Activated CD4-positive, alpha-beta memory T cell treated with anti-CD3 and anti-CD28 coated beads, Interleukin-2, amount 10 ng/mL, durations not matched to agents 7 days and 5 days (primary cell): ENCODE results near the gene ZCCHC18. TPM values are rescaled to one million over a fixed set of nuclear protein-coding genes. Genes with fewer than 3 reads are reported as not detected.
"Not testable (repeated sequence)": the region's sequence is repeated elsewhere in the genome, so short reads cannot be mapped to it uniquely, and the experiment has no call there.

Experiments
- CTCF ChIA-PET: fragments of 350-600 bp; sonication (Branson Sonifier 250); formaldehyde crosslinking; loops from one replicate; lab custom pipeline; 2021; ENCODE audit warnings: antibody characterized with exemption, inconsistent platforms; lab: Charles Lee
- POLR2A ChIA-PET: fragments of 350-600 bp; sonication (Branson Sonifier 250); formaldehyde crosslinking; loops from one replicate; lab custom pipeline; 2021; ENCODE audit warnings: antibody characterized with exemption; lab: Charles Lee
- DNase-seq: peaks from one replicate; pipeline ENCODE4 v3.0.0-alpha.2; 2020
- H3K27ac Mint-ChIP-seq: one replicate; pipeline ENCODE4 v1.8.0; 2021; ENCODE audit warnings: mild to moderate bottlenecking, mixed read lengths
- H3K27me3 Mint-ChIP-seq: one replicate; pipeline ENCODE4 v1.8.0; 2021; ENCODE audit warnings: mixed read lengths
- H3K36me3 Mint-ChIP-seq: one replicate; pipeline ENCODE4 v1.8.0; 2021; ENCODE audit warnings: low read depth, mixed read lengths
- H3K4me1 Mint-ChIP-seq: one replicate; pipeline ENCODE4 v1.8.0; 2021; ENCODE audit warnings: mixed read lengths
- H3K4me3 Mint-ChIP-seq: one replicate; pipeline ENCODE4 v1.8.0; 2021; ENCODE audit warnings: mild to moderate bottlenecking, mixed read lengths
- H3K9me3 Mint-ChIP-seq: one replicate; pipeline ENCODE4 v1.8.0; 2021; ENCODE audit warnings: mixed read lengths
- total RNA-seq, 2 experiments: library from RNA; stranded (reverse); gene quantifications; one replicate each; pipeline ENCODE4 v1.2.3, GENCODE V29; 2021

Gene ZCCHC18
- total RNA-seq, 2 experiments from 2014 or later, result 1.6 to 2.8 TPM

- Mint-ChIP-seq H3K27ac (peak overlapping the region; percentile 49), H3K27me3 (no peaks in the 10 kb centered on the region), H3K9me3 (no peaks in the 10 kb centered on the region), H3K4me1 (peaks cover 39% of the 10 kb centered on the region), H3K36me3 (no peaks in the 10 kb centered on the region), H3K4me3 (no peak overlapping the region)
- ChIA-PET POLR2A (interaction anchor here (1.1 kb wide), 1 partner anchor 48 kb away, joined by 3 read pairs; no protein-coding TSS in a partner anchor), CTCF (interaction anchor here (0.8 to 2.2 kb wide), 2 partner anchors 8 to 10 kb away, joined by 3 to 5 read pairs; no protein-coding TSS in a partner anchor)
- DNase-seq, result no peak
Measured at GRCh38 chrX:104108955-104109354, 3.4 kb upstream of the ZCCHC18 start.

- Mint-ChIP-seq H3K4me3 (peak overlapping the region; percentile 60), H3K4me1 (peaks cover 39% of the 10 kb centered on the region), H3K27ac (peak overlapping the region; percentile 82)
- DNase-seq, H3K27me3 Mint-ChIP-seq, H3K9me3 Mint-ChIP-seq, H3K36me3 Mint-ChIP-seq: not testable (repeated sequence)
- CTCF ChIA-PET, result interaction anchor here (0.6 to 2.2 kb wide), 6 partner anchors 9 to 422 kb away, joined by 3 to 5 read pairs (median 4); no protein-coding TSS in a partner anchor
- POLR2A ChIA-PET, result interaction anchor here (1.0 kb wide), 1 partner anchor 46 kb away, joined by 4 read pairs; no protein-coding TSS in a partner anchor
Measured at GRCh38 chrX:104110491-104111240, 1.7 kb upstream of the ZCCHC18 start.

- no peaks in the 10 kb centered on the region for H3K36me3 Mint-ChIP-seq
- POLR2A ChIA-PET, result interaction anchor here (0.6 to 2.2 kb wide), 5 partner anchors 9 to 195 kb away, joined by 3 to 9 read pairs (median 7); partner anchors contain the start of gene SLC25A53
- H3K4me3 Mint-ChIP-seq, result peak overlapping the region; percentile 77
- DNase-seq, result peak; percentile 61
- peaks cover 52% of the 10 kb centered on the region for H3K4me1 Mint-ChIP-seq
- no peak overlapping the region for H3K27ac Mint-ChIP-seq
- no peaks in the 10 kb centered on the region for H3K9me3 Mint-ChIP-seq
- peaks cover 3% of the 10 kb centered on the region for H3K27me3 Mint-ChIP-seq
- CTCF ChIA-PET, result interaction anchor here (0.8 to 2.3 kb wide), 8 partner anchors 8 to 268 kb away, joined by 3 to 26 read pairs (median 6); partner anchors contain the start of gene SLC25A53
Measured at GRCh38 chrX:104113222-104113965, 1.1 kb downstream of the ZCCHC18 start.

GRCh38 chrX:104117759-104118158 is 5.4 kb downstream of the ZCCHC18 start:
- POLR2A ChIA-PET, result no interaction called here
- CTCF ChIA-PET, result no interaction called here
- DNase-seq, result no peak
- H3K4me1 Mint-ChIP-seq, result peaks cover 30% of the 10 kb centered on the region
- H3K27ac Mint-ChIP-seq, result no peak overlapping the region
- H3K27me3 Mint-ChIP-seq, result peaks cover 3% of the 10 kb centered on the region
- H3K9me3 Mint-ChIP-seq, result no peaks in the 10 kb centered on the region
- no peak overlapping the region for H3K4me3 Mint-ChIP-seq
- H3K36me3 Mint-ChIP-seq, result no peaks in the 10 kb centered on the region

GRCh38 chrX:104118765-104119164 is 6.4 kb downstream of the ZCCHC18 start:
- Mint-ChIP-seq H3K27ac (no peak overlapping the region), H3K27me3 (peaks cover 3% of the 10 kb centered on the region), H3K36me3 (no peaks in the 10 kb centered on the region), H3K9me3 (no peaks in the 10 kb centered on the region), H3K4me1 (peaks cover 32% of the 10 kb centered on the region), H3K4me3 (no peak overlapping the region)
- CTCF ChIA-PET, result interaction anchor here (1.1 kb wide), 1 partner anchor 9 kb away, joined by 3 read pairs; no protein-coding TSS in a partner anchor
- POLR2A ChIA-PET, result no interaction called here
- DNase-seq, result no peak

- H3K36me3 Mint-ChIP-seq, result no peaks in the 10 kb centered on the region
- ChIA-PET CTCF (interaction anchor here (0.9 kb wide), 1 partner anchor 10 kb away, joined by 8 read pairs; the partner anchor contains the start of gene ZCCHC18), POLR2A (interaction anchor here (0.8 to 1.3 kb wide), 4 partner anchors 10 to 278 kb away, joined by 3 to 8 read pairs (median 5); partner anchors contain the start of genes FAM199X and SLC25A53)
- no peaks in the 10 kb centered on the region for H3K27me3 Mint-ChIP-seq
- no peak for DNase-seq
- H3K4me3 Mint-ChIP-seq, result no peak overlapping the region
- H3K9me3 Mint-ChIP-seq, result no peaks in the 10 kb centered on the region
- peaks cover 25% of the 10 kb centered on the region for H3K4me1 Mint-ChIP-seq
- peak overlapping the region; percentile 49 for H3K27ac Mint-ChIP-seq
Measured at GRCh38 chrX:104122829-104123228, 10.5 kb downstream of the ZCCHC18 start.

- DNase-seq, result no peak
- CTCF ChIA-PET, result interaction anchor here (1.9 kb wide), 1 partner anchor 14 kb away, joined by 5 read pairs; no protein-coding TSS in a partner anchor
- H3K27me3 Mint-ChIP-seq, result no peaks in the 10 kb centered on the region
- no peaks in the 10 kb centered on the region for H3K9me3 Mint-ChIP-seq
- no peak overlapping the region for H3K27ac Mint-ChIP-seq
- POLR2A ChIA-PET, result no interaction called here
- no peaks in the 10 kb centered on the region for H3K36me3 Mint-ChIP-seq
- peaks cover 13% of the 10 kb centered on the region for H3K4me1 Mint-ChIP-seq
- H3K4me3 Mint-ChIP-seq, result no peak overlapping the region
Measured at GRCh38 chrX:104126856-104127255, 14.5 kb downstream of the ZCCHC18 start.

GRCh38 chrX:104130808-104131207 is 18.5 kb downstream of the ZCCHC18 start:
- peaks cover 15% of the 10 kb centered on the region for H3K4me1 Mint-ChIP-seq
- H3K27me3 Mint-ChIP-seq, result no peaks in the 10 kb centered on the region
- no peaks in the 10 kb centered on the region for H3K36me3 Mint-ChIP-seq
- DNase-seq, result no peak
- CTCF ChIA-PET, result no interaction called here
- POLR2A ChIA-PET, result no interaction called here
- no peak overlapping the region for H3K27ac Mint-ChIP-seq
- no peak overlapping the region for H3K4me3 Mint-ChIP-seq
- no peaks in the 10 kb centered on the region for H3K9me3 Mint-ChIP-seq

GRCh38 chrX:104134583-104135261 is 22.4 kb downstream of the ZCCHC18 start:
- no peaks in the 10 kb centered on the region for H3K9me3 Mint-ChIP-seq
- ChIA-PET POLR2A (no interaction called here), CTCF (no interaction called here)
- no peaks in the 10 kb centered on the region for H3K36me3 Mint-ChIP-seq
- H3K4me1 Mint-ChIP-seq, result peaks cover 15% of the 10 kb centered on the region
- H3K27ac Mint-ChIP-seq, result no peak overlapping the region
- no peaks in the 10 kb centered on the region for H3K27me3 Mint-ChIP-seq
- H3K4me3 Mint-ChIP-seq, result no peak overlapping the region
- no peak for DNase-seq

GRCh38 chrX:104135677-104136076 is 23.4 kb downstream of the ZCCHC18 start:
- Mint-ChIP-seq H3K4me3 (no peak overlapping the region), H3K4me1 (peaks cover 15% of the 10 kb centered on the region), H3K27me3 (no peaks in the 10 kb centered on the region), H3K36me3 (no peaks in the 10 kb centered on the region), H3K27ac (no peak overlapping the region), H3K9me3 (no peaks in the 10 kb centered on the region)
- no peak for DNase-seq
- CTCF ChIA-PET, result interaction anchor here (0.6 to 3.3 kb wide), 6 partner anchors 11 to 291 kb away, joined by 3 to 26 read pairs (median 5); no protein-coding TSS in a partner anchor
- POLR2A ChIA-PET, result no interaction called here

- POLR2A ChIA-PET, result interaction anchor here (1.1 kb wide), 1 partner anchor 21 kb away, joined by 3 read pairs; the partner anchor contains the start of gene SLC25A53
- no peak overlapping the region for H3K4me3 Mint-ChIP-seq
- no peaks in the 10 kb centered on the region for H3K36me3 Mint-ChIP-seq
- H3K27ac Mint-ChIP-seq, result no peak overlapping the region
- CTCF ChIA-PET, result interaction anchor here (0.6 to 3.3 kb wide), 8 partner anchors 12 to 291 kb away, joined by 3 to 26 read pairs (median 4); no protein-coding TSS in a partner anchor
- H3K4me1 Mint-ChIP-seq, result peaks cover 15% of the 10 kb centered on the region
- DNase-seq, result peak; percentile 44
- H3K9me3 Mint-ChIP-seq, result no peaks in the 10 kb centered on the region
- H3K27me3 Mint-ChIP-seq, result no peaks in the 10 kb centered on the region
Measured at GRCh38 chrX:104136241-104137019, 24.1 kb downstream of the ZCCHC18 start.
